HEK293T (cell line): ENCODE results near the gene GPR63.

Experiments used
- CTCF ChIA-PET: fragments of 350-600 bp; formaldehyde crosslinking; extraction: SDS; loops from one replicate; lab custom pipeline; 2021; ENCODE audit warnings: antibody characterized with exemption, inconsistent platforms; lab: Yijun Ruan, JAX
- POLR2A ChIA-PET: fragments of 350-600 bp; formaldehyde crosslinking; extraction: SDS; loops from one replicate; lab custom pipeline; 2020; ENCODE audit warnings: antibody characterized with exemption, inconsistent platforms; lab: Yijun Ruan, JAX
- DNase-seq: peaks from one replicate; pipeline ENCODE4 v3.0.0; 2012; ENCODE audit warnings: mixed read lengths; ENCODE audit errors: extremely low spot score
- ARNT ChIP-seq: fragments of 450-650 bp; IDR thresholded peaks from 2 replicates; pipeline ENCODE4 v1.6.1; 2017; ENCODE audit warnings: mild to moderate bottlenecking
- BHLHE40 ChIP-seq: fragments of 450-650 bp; IDR thresholded peaks from 2 replicates; pipeline ENCODE4 v1.6.1; 2016; ENCODE audit warnings: mild to moderate bottlenecking, moderate library complexity, borderline replicate concordance
- CTBP1 ChIP-seq: fragments of 450-650 bp; IDR thresholded peaks from 2 replicates; pipeline ENCODE4 v1.6.1; 2016; ENCODE audit warnings: borderline replicate concordance
- ELF4 ChIP-seq: fragments of 450-650 bp; IDR thresholded peaks from 2 replicates; pipeline ENCODE4 v1.6.1; 2017; ENCODE audit warnings: antibody characterized with exemption
- FOXA1 ChIP-seq: fragments of 450-650 bp; IDR thresholded peaks from 2 replicates; pipeline ENCODE4 v1.6.1; 2016; ENCODE audit warnings: mild to moderate bottlenecking
- FOXK2 ChIP-seq: fragments of 450-650 bp; IDR thresholded peaks from 2 replicates; pipeline ENCODE4 v1.6.1; 2016; ENCODE audit warnings: mild to moderate bottlenecking
- FOXM1 ChIP-seq: fragments of 450-650 bp; IDR thresholded peaks from 2 replicates; pipeline ENCODE4 v1.6.1; 2017; ENCODE audit warnings: mild to moderate bottlenecking, borderline replicate concordance
- HDGF ChIP-seq: fragments of 450-650 bp; IDR thresholded peaks from 2 replicates; pipeline ENCODE4 v1.6.1; 2017; ENCODE audit warnings: antibody characterized with exemption, borderline replicate concordance
- L3MBTL2 ChIP-seq: fragments of 450-650 bp; conservative IDR thresholded peaks from 2 replicates; pipeline ENCODE4 v1.6.1; 2016; ENCODE audit warnings: mild to moderate bottlenecking
- LEF1 ChIP-seq: fragments of 450-650 bp; IDR thresholded peaks from 2 replicates; pipeline ENCODE4 v1.6.1; 2017; ENCODE audit warnings: mild to moderate bottlenecking, borderline replicate concordance
- NFRKB ChIP-seq: fragments of 450-650 bp; IDR thresholded peaks from 2 replicates; pipeline ENCODE4 v1.6.1; 2016; ENCODE audit warnings: mild to moderate bottlenecking, moderate library complexity
- SP1 ChIP-seq: fragments of 450-650 bp; IDR thresholded peaks from 2 replicates; pipeline ENCODE4 v1.6.1; 2017
- SUZ12 ChIP-seq: fragments of 450-650 bp; IDR thresholded peaks from 2 replicates; pipeline ENCODE4 v1.6.1; 2016; ENCODE audit warnings: mild to moderate bottlenecking
- TARDBP ChIP-seq: fragments of 450-650 bp; IDR thresholded peaks from 2 replicates; pipeline ENCODE4 v1.6.1; 2016
- ZNF384 ChIP-seq: fragments of 450-650 bp; IDR thresholded peaks from 2 replicates; pipeline ENCODE4 v1.6.1; 2016
- TF ChIP-seq, protein P1 (sequence below): fragments of 450-650 bp; IDR thresholded peaks from 2 replicates; pipeline ENCODE4 v1.6.1; 2016

The GPR63 gene

GRCh38 chr6:96852605-96853004, 15.3 kb upstream of the GPR63 start:
- ChIA-PET POLR2A (no interaction called here), CTCF (no interaction called here)
- TF ChIP-seq FOXK2 (no peak), ELF4 (no peak), LEF1 (no peak)
- DNase-seq, result no peak

- CTCF ChIA-PET, result no interaction called here
- no peak for TF ChIP-seq BHLHE40
- no peak for DNase-seq
- POLR2A ChIA-PET, result no interaction called here
Measured at GRCh38 chr6:96851858-96852257, 14.6 kb upstream of the GPR63 start.

DNA sequence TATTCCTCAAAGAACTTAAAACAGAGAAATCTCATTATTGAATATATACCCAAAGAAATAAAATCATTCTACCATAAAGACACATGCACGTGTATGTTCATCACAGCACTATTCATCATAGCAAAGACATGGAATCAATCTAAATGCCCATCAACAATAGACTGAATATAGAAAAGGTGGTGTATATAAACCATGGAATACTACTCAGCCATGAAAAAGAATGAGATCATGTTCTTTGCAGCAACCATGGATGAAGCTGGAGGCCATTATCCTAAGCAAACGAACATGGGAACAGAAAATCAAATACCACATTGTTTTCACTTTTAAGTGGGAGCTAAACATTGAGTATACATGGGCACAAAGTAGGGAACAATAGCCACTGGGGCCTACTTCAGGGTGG, 12.3 kb upstream of the GPR63 start:
- POLR2A ChIA-PET, result no interaction called here
- no peak for DNase-seq
- no peak for TF ChIP-seq TARDBP
- no peak for TF ChIP-seq SUZ12
- TF ChIP-seq, protein P1, sequence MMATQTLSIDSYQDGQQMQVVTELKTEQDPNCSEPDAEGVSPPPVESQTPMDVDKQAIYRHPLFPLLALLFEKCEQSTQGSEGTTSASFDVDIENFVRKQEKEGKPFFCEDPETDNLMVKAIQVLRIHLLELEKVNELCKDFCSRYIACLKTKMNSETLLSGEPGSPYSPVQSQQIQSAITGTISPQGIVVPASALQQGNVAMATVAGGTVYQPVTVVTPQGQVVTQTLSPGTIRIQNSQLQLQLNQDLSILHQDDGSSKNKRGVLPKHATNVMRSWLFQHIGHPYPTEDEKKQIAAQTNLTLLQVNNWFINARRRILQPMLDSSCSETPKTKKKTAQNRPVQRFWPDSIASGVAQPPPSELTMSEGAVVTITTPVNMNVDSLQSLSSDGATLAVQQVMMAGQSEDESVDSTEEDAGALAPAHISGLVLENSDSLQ, result no peak
- CTCF ChIA-PET, result no interaction called here

- ChIA-PET CTCF (no interaction called here), POLR2A (no interaction called here)
- no peak for DNase-seq
- no peak for TF ChIP-seq SUZ12
- no peak for TF ChIP-seq FOXM1
- no peak for TF ChIP-seq FOXK2
- no peak for TF ChIP-seq L3MBTL2
- TF ChIP-seq ZNF384, result no peak
- no peak for TF ChIP-seq CTBP1
- TF ChIP-seq, protein P1, result no peak
- TF ChIP-seq TARDBP, result no peak
- TF ChIP-seq LEF1, result no peak
- no peak for TF ChIP-seq ELF4
- TF ChIP-seq HDGF, result no peak
- TF ChIP-seq SP1, result no peak
- TF ChIP-seq ARNT, result no peak
- no peak for TF ChIP-seq FOXA1
- TF ChIP-seq NFRKB, result no peak
- TF ChIP-seq BHLHE40, result no peak
Measured at GRCh38 chr6:96844530-96844929, 7.3 kb upstream of the GPR63 start.

DNA sequence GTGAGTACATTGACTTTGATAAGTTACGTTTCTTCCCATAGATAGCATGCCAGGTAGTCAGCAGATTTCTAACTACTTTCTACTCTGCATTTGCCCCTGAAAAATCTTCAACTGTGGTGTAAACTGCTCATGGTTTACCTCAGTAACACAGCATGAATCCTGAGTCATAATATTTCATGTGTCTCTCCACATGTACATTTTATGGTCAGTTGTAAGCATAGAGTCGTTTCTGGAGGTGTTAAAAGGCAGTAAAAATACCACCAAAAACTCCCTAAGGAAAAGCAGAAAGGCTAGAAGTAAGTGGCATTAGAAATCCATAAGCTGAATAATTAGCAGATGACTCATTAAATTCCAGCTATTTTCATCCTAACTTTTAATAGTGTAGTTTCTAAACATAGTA, 4.1 kb upstream of the GPR63 start:
- TF ChIP-seq ARNT, result no peak
- TF ChIP-seq, protein P1, result 0 out of 2 replicates have a peak, but pooled peaks have one; percentile 27
- peak; percentile 15 for DNase-seq
- CTCF ChIA-PET, result no interaction called here
- POLR2A ChIA-PET, result interaction anchor here (0.5 kb wide), 1 partner anchor 80 kb away, joined by 3 read pairs; no protein-coding TSS in a partner anchor

DNA sequence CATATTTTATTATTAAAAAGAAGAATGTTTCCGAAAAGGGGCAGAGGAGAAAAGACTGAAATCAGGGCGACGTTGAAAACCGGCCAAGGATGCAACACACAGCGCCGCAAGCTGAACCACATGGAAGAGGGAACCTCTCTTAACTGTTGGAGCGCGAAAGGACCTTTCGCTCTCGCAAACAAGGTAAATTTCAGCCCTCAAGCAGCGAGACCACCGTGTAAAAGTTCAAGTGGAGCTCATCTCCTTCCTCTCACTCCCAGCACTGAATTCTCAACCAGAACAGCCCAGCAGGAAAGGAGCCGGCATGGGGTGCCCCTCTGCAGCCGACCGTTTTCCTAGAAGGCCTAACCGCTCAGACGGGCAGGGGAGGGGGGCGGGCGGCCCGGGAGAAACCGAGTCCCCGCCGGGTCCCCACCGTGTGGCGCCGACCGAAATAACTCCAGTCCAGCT, 621 bp downstream of the GPR63 start:
- CTCF ChIA-PET, result no interaction called here
- TF ChIP-seq, protein P1, result no peak
- TF ChIP-seq HDGF, result no peak
- no peak for TF ChIP-seq L3MBTL2
- TF ChIP-seq SUZ12, result no peak
- TF ChIP-seq SP1, result no peak
- TF ChIP-seq ARNT, result no peak
- no peak for TF ChIP-seq FOXA1
- no peak for TF ChIP-seq CTBP1
- TF ChIP-seq ZNF384, result no peak
- no peak for TF ChIP-seq LEF1
- no peak for TF ChIP-seq NFRKB
- no peak for TF ChIP-seq ELF4
- TF ChIP-seq BHLHE40, result no peak
- TF ChIP-seq FOXM1, result no peak
- TF ChIP-seq TARDBP, result no peak
- POLR2A ChIA-PET, result interaction anchor here (1.0 to 1.1 kb wide), 2 partner anchors 63 to 74 kb away, joined by 3 to 5 read pairs; no protein-coding TSS in a partner anchor

DNA sequence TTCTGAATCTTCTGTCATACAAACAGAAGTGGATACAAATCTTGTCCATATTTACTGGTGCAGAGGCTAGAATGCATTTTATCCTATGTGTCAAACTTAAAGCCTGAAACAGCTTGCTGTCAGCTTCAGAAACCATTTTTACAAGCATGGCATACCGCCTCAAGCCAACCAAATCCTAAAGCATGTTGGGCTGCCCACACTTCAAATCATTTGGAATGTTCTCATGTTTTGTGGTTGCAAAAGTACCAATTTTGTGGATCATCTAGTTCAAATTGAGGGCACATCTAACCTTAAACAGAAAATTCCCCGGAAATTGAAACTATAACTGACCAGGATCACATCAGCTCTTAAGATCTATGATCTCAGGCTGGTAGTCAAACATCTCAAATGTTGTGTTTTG, 3.2 kb downstream of the GPR63 start:
- CTCF ChIA-PET, result no interaction called here

More for the DNA sequence above, 621 bp downstream of the GPR63 start:
- DNase-seq, result no peak

More for the DNA sequence above, 3.2 kb downstream of the GPR63 start:
- DNase-seq, result no peak
- TF ChIP-seq SUZ12, result no peak
- no peak for TF ChIP-seq ARNT
- no peak for TF ChIP-seq SP1
- no peak for TF ChIP-seq NFRKB
- no peak for TF ChIP-seq ZNF384
- no peak for TF ChIP-seq TARDBP
- TF ChIP-seq BHLHE40, result no peak
- no peak for TF ChIP-seq FOXK2
- TF ChIP-seq FOXM1, result no peak
- TF ChIP-seq CTBP1, result no peak
- no peak for TF ChIP-seq L3MBTL2
- no peak for TF ChIP-seq HDGF
- TF ChIP-seq, protein P1, result no peak
- TF ChIP-seq LEF1, result no peak
- TF ChIP-seq ELF4, result no peak
- TF ChIP-seq FOXA1, result no peak
- POLR2A ChIA-PET, result interaction anchor here (0.9 kb wide), 1 partner anchor 64 kb away, joined by 6 read pairs; the partner anchor contains the start of gene NDUFAF4
